Measurements from ENCODE around the gene FRMD4B. TPM values are rescaled to one million over a fixed set of nuclear protein-coding genes. Genes with fewer than 3 reads are reported as not detected.
"Not testable (repeated sequence)": the region's sequence is repeated elsewhere in the genome, so short reads cannot be mapped to it uniquely, and the experiment has no call there.

Gene FRMD4B
- total RNA-seq, 4 donors from 2014 or later, result 15.5 to 36.7 (median 26.0) TPM

- no peak for DNase-seq
- in situ Hi-C loops (cut with MboI; ENCODE audit: low pct_ligation_motif_present in 1 of 4, low pct_unique_long_range_greater_than_20kb in 1 of 4, low sequenced_read_pairs in 3 of 4), result no loop called here
- no peak for TF ChIP-seq CTCF (IDR thresholded peaks at IDR 0.05)
- no peak for TF ChIP-seq POLR2A (IDR thresholded peaks at IDR 0.05)
- no peak for TF ChIP-seq POLR2AphosphoS5 (IDR thresholded peaks at IDR 0.05)
- no peak for TF ChIP-seq EP300 (IDR thresholded peaks at IDR 0.05; ENCODE audit: low read depth)
- Histone ChIP-seq H3K27ac (no peak overlapping the region), H3K9me3 (no peaks in the 10 kb centered on the region), H3K4me3 (no peak overlapping the region), H3K27me3 (no peaks in the 10 kb centered on the region), H3K4me1 (peaks cover 0 to 25% (median 5%) of the 10 kb centered on the region in 4 donors), H3K36me3 (no peaks in the 10 kb centered on the region)
- WGBS, 2 donors (ENCODE audit: low coverage in 1 of 2), result 71 to 76% methylated on average over 2 to 3 of the region's 3 CpGs
- intact Hi-C loops (cut with DNase I; ENCODE audit: low total_unique reads), result no loop called here
Measured at GRCh38 chr3:69235882-69236281, 150.0 kb downstream of the FRMD4B start.

GRCh38 chr3:69235227-69235626 lies 150.7 kb downstream of the FRMD4B start:
- H3K27ac ChIP-seq; in situ Hi-C loops (cut with MboI; ENCODE audit: low pct_ligation_motif_present in 1 of 4, low pct_unique_long_range_greater_than_20kb in 1 of 4, low sequenced_read_pairs in 3 of 4); H3K4me3 ChIP-seq; H3K9me3 ChIP-seq; H3K36me3 ChIP-seq; H3K27me3 ChIP-seq; intact Hi-C loops (cut with DNase I; ENCODE audit: low total_unique reads); DNase-seq: not testable (repeated sequence)
- WGBS, 2 donors (ENCODE audit: low coverage in 1 of 2), result 91% methylated on average over 4 of the region's 4 CpGs; no CpG with 5 or more reads in 1 of the 2 donors
- peaks cover 0 to 25% (median 5%) of the 10 kb centered on the region in 4 donors for H3K4me1 ChIP-seq

- intact Hi-C loops (cut with DNase I; ENCODE audit: low total_unique reads), result no loop called here
Measured at GRCh38 chr3:69232482-69232881, 153.4 kb downstream of the FRMD4B start.

GRCh38 chr3:69231929-69232440 lies 153.9 kb downstream of the FRMD4B start:
- peak; percentile 39 for DNase-seq
- no peaks in the 10 kb centered on the region for H3K36me3 ChIP-seq
- intact Hi-C loops (cut with DNase I; ENCODE audit: low total_unique reads) (no loop called here), in situ Hi-C loops (cut with MboI; ENCODE audit: low pct_ligation_motif_present in 1 of 4, low pct_unique_long_range_greater_than_20kb in 1 of 4, low sequenced_read_pairs in 3 of 4) (no loop called here)
- TF ChIP-seq POLR2AphosphoS5 (IDR thresholded peaks at IDR 0.05) (no peak), POLR2A (IDR thresholded peaks at IDR 0.05) (no peak), CTCF (IDR thresholded peaks at IDR 0.05) (no peak), EP300 (IDR thresholded peaks at IDR 0.05; ENCODE audit: low read depth) (no peak)
- no peaks in the 10 kb centered on the region for H3K9me3 ChIP-seq
- no peaks in the 10 kb centered on the region for H3K27me3 ChIP-seq
- no peak overlapping the region for H3K27ac ChIP-seq
- H3K4me3 ChIP-seq, result no peak overlapping the region
- WGBS, 2 donors (ENCODE audit: low coverage in 1 of 2), result 40% methylated on average over 6 of the region's 6 CpGs; no CpG with 5 or more reads in 1 of the 2 donors
- H3K4me1 ChIP-seq, result peaks cover 0 to 18% (median 4%) of the 10 kb centered on the region in 4 donors

More at GRCh38 chr3:69232482-69232881, 153.4 kb downstream of the FRMD4B start:
- H3K4me3 ChIP-seq, result no peak overlapping the region
- in situ Hi-C loops (cut with MboI; ENCODE audit: low pct_ligation_motif_present in 1 of 4, low pct_unique_long_range_greater_than_20kb in 1 of 4, low sequenced_read_pairs in 3 of 4), result no loop called here
- DNase-seq, result no peak
- TF ChIP-seq POLR2A (IDR thresholded peaks at IDR 0.05), result no peak
- TF ChIP-seq POLR2AphosphoS5 (IDR thresholded peaks at IDR 0.05), result no peak
- no peak for TF ChIP-seq EP300 (IDR thresholded peaks at IDR 0.05; ENCODE audit: low read depth)
- no peak for TF ChIP-seq CTCF (IDR thresholded peaks at IDR 0.05)
- no peaks in the 10 kb centered on the region for H3K36me3 ChIP-seq
- peaks cover 0 to 23% (median 5%) of the 10 kb centered on the region in 4 donors for H3K4me1 ChIP-seq
- no peaks in the 10 kb centered on the region for H3K27me3 ChIP-seq
- H3K9me3 ChIP-seq, result no peaks in the 10 kb centered on the region
- WGBS, 2 donors (ENCODE audit: low coverage in 1 of 2), result 93 to 100% methylated on average over 1 to 2 of the region's 2 CpGs
- no peak overlapping the region for H3K27ac ChIP-seq

GRCh38 chr3:69226071-69226470 lies 159.8 kb downstream of the FRMD4B start:
- Histone ChIP-seq H3K27me3 (no peaks in the 10 kb centered on the region), H3K27ac (no peak overlapping the region), H3K36me3 (peaks cover 0 to 8% (median 0%) of the 10 kb centered on the region in 4 donors), H3K9me3 (no peaks in the 10 kb centered on the region), H3K4me3 (no peak overlapping the region), H3K4me1 (peaks cover 0 to 6% (median 0%) of the 10 kb centered on the region in 4 donors)
- WGBS, 2 donors (ENCODE audit: low coverage in 1 of 2), result 17 to 58% methylated on average over 1 of the region's 1 CpG
- DNase-seq, result no peak
- in situ Hi-C loops (cut with MboI; ENCODE audit: low pct_ligation_motif_present in 1 of 4, low pct_unique_long_range_greater_than_20kb in 1 of 4, low sequenced_read_pairs in 3 of 4), result no loop called here
- TF ChIP-seq EP300 (IDR thresholded peaks at IDR 0.05; ENCODE audit: low read depth), result no peak
- TF ChIP-seq CTCF (IDR thresholded peaks at IDR 0.05), result no peak
- no peak for TF ChIP-seq POLR2AphosphoS5 (IDR thresholded peaks at IDR 0.05)
- TF ChIP-seq POLR2A (IDR thresholded peaks at IDR 0.05), result no peak
- intact Hi-C loops (cut with DNase I; ENCODE audit: low total_unique reads), result no loop called here

Measured in transverse colon (tissue), 4 donors.